ENCODE measurements around the gene GPATCH2L.

Gene GPATCH2L

DNA sequence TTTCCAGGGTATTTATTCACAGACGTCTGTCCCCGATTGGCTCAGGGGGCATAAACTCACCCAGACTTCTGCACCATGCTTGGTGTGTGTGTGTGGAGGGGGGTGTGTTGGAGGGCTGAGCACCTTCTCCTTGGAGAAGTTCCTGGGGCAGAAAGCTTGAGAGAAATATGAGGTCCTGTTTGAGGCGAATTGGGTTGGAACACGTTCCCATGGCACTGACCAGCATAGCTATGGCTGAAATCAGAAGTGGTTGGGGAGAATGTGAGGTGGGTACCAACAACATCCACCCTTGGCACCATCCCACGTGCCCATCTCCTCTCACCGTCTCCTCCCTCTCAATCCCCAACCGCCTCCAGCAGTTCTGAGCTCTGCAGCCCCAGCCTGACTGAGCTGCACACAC lies 16.0 kb upstream of the GPATCH2L start:
- no peak for DNase-seq

DNA sequence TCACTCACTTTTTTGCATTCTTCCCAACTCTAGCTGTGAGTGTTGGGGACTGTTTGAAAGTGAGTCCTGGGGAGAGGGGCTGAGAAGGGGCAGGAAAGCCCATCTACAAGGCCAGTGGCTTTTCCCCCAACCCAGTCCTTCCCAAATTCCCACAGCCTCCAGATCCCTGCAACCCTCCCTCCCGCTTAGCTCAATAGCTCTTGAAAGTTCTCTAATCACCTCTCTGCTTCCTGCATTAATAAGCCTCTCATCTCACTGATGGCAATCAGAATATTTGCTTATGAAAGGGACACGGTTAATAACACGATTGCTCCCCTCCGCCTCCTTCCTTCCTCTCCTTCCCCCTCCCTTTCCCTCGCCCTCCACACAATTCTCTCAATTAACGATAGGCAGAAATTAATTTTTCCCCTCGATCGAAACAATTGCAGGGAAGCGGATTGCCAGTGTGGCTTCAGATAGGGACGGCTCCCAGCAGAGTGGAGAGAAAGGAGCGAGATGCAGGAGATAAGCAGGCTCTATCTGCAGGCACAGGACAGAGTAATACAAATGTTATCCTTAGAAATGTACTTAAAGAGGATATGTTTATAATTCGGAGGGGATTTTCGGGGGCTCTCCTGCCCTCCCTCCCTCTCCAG lies 15.1 kb upstream of the GPATCH2L start:
- DNase-seq, result no peak

- no peak for DNase-seq
These were observed 13.5 kb upstream of the GPATCH2L start for GRCh38 chr14:76138119-76138757.

DNA sequence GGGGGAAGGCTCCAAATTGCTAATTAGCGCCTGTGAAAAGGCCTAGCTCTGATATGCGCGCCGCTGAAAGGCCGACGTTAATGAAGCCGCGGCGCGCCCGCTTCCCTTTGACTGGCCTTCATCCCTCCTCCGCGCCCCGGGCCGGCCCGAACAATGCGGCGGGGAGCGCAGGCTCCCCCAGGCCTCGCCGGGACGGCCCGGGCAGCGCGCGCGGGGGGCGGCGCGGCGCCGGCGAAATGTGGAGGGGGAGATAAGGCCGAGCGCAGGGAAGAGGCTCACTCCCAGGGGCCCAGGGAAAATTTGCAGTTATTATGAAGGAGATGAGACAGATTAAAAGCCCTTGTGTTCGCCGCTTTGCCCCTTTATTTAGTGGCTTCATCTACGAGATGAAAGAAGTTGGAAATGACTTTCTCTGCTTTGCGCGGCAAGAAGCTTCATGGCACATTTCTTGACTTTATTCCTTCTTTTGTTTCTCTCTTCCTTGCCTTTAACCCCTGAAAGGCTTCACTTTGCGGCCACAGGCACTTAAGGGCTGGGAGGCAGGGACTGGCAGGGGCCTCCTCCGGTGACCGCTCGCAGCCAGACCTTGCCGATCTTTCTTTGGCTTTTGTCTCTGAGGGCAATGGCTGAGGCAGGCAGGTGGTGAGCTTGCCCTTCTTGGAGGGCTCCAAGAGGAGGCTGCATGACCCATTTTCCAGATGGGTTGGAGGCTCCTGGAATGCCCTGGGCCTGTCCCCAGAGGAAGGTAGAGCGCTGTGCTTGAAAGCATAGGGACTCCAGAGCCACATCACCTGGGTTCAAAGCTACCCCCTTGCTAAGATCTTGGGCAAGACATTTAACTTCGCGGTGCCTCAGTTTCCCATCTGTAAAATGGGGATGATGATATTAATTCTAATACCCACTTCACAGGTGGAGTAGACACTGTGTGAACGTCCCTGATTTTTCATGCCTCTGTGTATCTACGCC lies 12.7 kb upstream of the GPATCH2L start:
- DNase-seq, result peak; percentile 50

- no peak for DNase-seq
These were observed 8.1 kb upstream of the GPATCH2L start for GRCh38 chr14:76143642-76144041.

DNA sequence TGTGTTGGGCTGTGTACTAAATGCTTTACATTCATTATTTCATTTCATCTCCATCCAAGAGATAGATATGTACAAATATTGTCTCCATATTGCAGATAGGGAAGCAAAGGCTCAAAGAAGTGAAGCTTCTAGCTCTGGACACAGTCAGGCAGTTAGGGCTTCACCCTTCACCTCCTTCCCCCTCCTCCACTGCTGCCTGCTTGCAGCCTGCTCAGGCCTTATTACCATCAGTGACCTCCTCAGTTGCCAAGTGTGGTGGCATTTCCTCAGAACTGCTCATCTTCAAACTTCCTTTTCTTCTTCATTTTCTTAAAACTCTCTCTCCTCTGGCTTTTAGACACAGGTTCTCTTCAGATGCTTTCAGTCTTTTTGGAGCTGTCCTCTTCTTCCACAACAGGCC lies 4.7 kb upstream of the GPATCH2L start:
- no peak for DNase-seq

DNA sequence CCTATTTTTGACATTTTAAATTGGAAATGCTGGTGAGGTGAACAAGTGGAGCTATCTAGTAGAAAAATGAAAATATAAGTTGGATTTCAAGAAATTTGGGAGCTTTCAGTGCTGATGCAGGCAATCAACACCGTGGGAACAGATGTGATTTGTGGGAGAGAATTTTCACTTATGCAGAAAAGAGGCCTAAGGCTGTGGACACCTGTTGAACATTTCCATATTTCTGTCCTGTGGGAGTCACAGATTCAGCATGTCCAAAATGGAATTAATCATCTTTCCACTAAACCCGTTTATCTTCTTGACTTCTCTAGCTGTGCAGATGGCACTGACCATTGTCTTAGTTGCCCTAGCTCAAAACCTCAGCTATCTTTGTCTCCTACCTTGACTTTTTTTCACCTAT lies 2.5 kb upstream of the GPATCH2L start:
- no peak for DNase-seq

- no peak for DNase-seq
These were observed 585 bp downstream of the GPATCH2L start for GRCh38 chr14:76152333-76152681.

DNA sequence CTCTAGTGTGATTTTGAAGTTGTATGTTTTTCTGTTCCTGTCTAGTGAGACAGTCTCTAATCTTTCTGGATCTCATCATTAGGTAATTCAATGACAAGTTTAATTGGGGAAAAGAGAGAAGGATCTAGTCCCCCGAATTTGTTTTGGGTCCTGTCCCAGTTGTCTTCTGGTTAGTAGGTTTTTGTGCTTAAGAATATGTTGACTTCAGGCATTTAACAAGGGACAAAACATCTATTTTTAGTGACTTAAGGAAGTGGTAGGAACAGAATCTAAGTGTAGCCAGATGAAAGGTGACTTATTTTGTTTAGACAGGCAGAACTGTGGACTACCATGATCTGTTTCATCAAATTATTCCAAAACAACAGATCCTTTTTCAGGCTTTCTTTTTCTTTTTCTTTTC lies 2.2 kb downstream of the GPATCH2L start:
- no peak for DNase-seq

- no peak for DNase-seq
These were observed 2.9 kb downstream of the GPATCH2L start for GRCh38 chr14:76154539-76155126.

DNA sequence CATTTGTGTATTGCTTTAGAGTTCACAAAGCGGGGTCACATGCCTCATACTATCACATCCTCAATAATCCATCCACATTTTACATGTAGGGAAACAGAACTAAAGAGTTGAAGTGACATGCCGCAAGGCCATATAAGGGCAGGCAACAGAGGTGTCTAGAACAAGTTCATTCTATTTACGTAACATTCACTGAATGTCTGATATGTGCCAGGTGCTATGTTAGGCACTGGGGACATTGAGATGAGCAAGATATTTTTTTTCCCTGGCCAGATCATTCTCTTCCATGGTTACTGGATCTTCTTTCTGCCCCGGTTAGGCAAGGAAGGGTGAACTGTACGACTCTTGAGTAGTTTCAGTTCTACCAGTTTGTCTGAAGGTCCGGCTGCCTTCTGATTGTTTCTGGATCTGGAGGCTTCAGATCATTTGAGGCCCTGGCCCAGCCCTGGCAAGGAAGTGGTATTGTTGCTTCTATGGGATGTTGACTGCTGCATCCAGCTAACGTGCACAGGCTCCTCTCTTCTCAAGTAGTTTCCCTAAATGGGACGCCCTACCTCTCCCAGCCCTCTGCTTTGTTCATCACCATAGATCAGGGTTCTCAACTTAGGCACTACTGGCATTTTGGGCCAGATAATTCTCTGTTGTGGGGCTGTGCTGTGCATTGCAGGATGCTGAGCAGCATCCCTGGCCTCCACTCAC lies 12.1 kb downstream of the GPATCH2L start:
- DNase-seq, result no peak

DNA sequence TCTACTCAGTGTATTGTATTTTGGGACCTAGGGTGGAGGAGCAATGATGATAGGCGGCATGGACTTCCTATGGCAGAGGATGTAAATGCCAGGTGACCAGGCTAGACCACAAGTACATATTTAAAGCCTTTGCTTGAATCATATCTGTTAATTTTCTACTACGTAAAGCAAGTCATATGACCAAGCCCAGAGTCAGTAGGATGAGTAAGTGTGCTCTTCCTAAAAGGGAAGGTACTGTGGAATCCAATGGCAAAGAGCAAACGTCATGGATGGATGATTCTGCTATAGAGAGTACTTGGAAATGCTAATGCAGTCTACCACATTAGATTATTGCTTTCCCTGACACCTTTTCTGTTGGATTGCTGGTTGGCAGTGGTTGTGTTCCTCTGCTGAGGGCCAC lies 16.8 kb downstream of the GPATCH2L start:
- no peak for DNase-seq

DNA sequence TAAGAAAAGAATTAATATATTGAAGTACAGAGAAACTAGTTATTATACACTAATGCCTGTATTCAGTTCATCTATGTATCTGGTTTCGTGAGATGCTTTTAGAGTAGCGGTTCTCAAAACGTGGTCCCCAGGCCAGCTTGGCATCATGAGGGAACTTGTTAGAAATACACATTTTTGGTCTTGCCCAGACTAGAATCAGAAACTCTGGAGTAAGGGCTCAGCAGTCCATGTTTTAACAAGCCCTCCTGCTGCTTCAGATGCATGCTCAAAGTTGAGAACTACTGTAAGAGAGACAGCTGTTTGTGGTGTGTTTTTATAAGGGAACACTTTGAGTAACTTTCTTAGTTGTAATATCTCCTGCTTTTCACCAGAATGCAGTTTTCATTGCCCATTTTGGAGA lies 18.1 kb downstream of the GPATCH2L start:
- DNase-seq, result no peak

GRCh38 chr14:76174982-76175381 lies 23.3 kb downstream of the GPATCH2L start:
- DNase-seq, result no peak

DNA sequence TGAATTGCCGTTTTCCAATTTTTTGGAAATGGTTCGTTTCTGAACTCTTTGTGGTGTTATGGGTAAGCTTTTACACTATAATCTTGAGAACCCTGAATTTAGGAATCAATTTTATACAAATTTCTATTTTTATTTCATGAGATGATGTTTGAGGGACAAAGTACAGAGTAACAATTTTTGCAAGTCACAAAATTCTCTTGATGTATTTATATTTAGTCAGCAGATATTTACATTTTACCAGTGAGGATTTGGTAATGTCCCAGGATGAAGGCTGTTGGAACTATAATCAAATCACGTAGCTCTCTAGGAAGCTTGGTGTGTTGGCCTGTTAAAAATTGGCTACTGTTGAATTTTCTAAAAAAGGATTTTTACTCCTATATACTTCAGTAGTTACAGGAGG lies 24.2 kb downstream of the GPATCH2L start:
- DNase-seq, result no peak

DNA sequence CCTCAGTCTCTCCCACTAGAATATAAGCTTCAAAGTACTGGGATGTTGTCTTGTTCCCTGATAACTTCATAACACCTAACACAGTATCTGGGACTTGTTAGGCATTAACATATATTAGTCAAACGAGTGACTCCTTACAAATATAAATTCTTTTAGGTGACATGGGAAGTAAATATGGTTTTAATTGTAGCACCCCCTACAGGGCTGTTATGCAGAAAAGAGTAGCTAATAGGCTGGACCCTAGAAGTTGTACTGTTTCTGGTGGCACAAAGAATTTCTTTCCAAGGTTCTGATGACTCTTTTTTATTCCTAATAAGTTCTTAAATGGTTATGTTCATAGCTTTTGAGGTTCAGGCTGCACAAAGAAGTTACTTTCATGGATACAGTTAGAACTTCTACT lies 29.8 kb downstream of the GPATCH2L start:
- DNase-seq, result no peak

DNA sequence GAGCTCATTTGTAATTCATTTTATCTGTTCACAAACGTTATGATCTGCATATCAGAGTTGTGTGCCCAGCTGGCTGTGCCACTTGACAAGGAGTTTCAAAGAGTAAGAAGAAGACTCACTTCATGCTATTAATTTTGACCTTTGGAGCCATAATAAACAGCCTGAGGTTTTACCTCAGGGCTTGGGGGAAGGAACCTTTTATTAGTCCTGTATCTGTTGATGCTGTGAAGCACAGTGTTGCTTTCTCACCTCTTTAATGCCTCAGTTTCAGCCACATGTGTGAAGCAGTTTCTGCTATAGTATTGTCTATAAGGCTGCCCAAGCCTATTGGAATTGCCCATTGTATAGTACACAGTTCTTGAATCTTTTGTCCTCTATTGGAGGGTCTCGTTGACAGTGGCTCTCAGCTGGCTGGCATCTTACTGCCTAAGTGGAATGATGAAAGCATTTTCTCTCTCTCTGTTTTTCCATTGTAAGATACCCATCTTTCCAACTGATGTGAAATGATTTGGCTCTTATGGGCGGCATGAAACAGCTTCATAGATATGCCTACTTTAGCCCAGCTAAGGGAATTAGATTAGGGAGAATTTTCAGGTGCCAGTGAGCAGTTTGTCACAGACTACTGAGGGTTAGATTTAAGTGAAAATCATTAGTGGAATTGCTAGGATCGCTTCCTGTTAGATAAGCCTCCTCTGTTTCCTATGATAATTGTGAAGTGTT lies 34.7 kb downstream of the GPATCH2L start:
- no peak for DNase-seq

DNA sequence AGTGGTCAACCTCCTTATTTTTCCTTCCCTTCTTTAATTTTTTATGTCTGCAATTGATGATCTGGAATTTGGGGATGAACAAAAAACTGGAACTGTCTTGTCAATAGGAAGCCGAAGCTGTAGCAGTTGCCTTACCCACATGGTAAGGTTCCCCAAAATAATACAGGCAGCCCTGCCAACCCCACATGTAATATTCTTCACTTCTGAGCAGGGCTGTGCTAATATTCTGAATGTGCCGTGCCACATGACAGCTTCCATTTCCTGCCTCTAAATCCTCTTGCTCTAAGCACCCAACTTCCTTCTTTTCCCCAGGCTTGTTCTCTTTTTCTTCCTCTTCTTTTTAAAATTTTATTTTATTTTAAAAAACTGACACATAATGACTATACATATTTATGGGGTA lies 39.6 kb downstream of the GPATCH2L start:
- DNase-seq, result no peak

DNA sequence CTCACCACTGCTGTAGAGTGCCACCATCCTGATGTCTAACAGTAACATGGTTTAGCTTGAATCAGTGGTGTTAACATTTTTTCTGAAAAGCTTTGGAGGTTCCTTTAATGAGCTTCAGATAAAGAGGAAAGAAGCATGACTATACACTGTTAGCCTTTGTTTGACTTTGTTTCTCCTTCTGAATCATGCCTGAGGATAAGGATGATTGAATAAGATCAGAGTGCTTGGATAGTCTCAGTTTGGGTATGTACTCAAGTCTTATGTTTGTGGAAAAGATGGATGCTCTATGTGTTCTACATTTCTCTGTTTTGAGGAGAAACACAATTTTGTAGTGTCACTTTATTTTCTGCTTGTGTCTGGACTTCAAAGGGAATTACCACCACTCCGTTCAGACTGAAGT lies 42.0 kb downstream of the GPATCH2L start:
- DNase-seq, result no peak

GRCh38 chr14:76194327-76194726 lies 42.6 kb downstream of the GPATCH2L start:
- DNase-seq, result no peak

- DNase-seq, result no peak
These were observed 43.3 kb downstream of the GPATCH2L start for GRCh38 chr14:76195003-76195402.
